IMR-90 (cell line): ENCODE results near the gene KRTAP5-10. TPM values are rescaled to one million over a fixed set of nuclear protein-coding genes. Genes with fewer than 3 reads are reported as not detected.
"Not testable (repeated sequence)": the region's sequence is repeated elsewhere in the genome, so short reads cannot be mapped to it uniquely, and the experiment has no call there.

Experiments used
- ATAC-seq: fragments of 200-7000 bp; cut with Tn5 transposase; 2 replicates; pipeline ENCODE4 v1.9.1; 2020; ENCODE audit warnings: low read depth, mild to moderate bottlenecking, moderate library complexity
- BruUV-seq: library from RNA; stranded (reverse); fragments of 400-500 nt; replicated peaks from 2 replicates; lab custom pipeline; 2021; lab: Mats Ljungman, UMichigan
- CTCF ChIA-PET: fragments of 300-600 bp; formaldehyde crosslinking; extraction: SDS; loops from one replicate; lab custom pipeline; 2021; ENCODE audit warnings: antibody characterized with exemption; lab: Yijun Ruan, JAX
- POLR2A ChIA-PET: fragments of 300-600 bp; sonication (Branson Sonifier 250); formaldehyde crosslinking; loops from one replicate; lab custom pipeline; 2022; ENCODE audit warnings: antibody characterized with exemption; ENCODE audit not compliant: unreplicated experiment; lab: Charles Lee
- DNase-seq: peaks from one replicate; pipeline ENCODE4 v3.0.0; 2013
- H2AFZ ChIP-seq: replicated peaks from 2 replicates; pipeline ENCODE3; 2013; ENCODE audit warnings: low read length, mild to moderate bottlenecking; ENCODE audit not compliant: poor library complexity
- H2AK5ac ChIP-seq: 2 replicates; pipeline ENCODE4 v1.6.1; 2013; ENCODE audit warnings: low read depth, low read length, inconsistent platforms
- H2AK9ac ChIP-seq: replicated peaks from 2 replicates; pipeline ENCODE3; 2013; ENCODE audit warnings: mild to moderate bottlenecking, low read depth, low read length, moderate library complexity; ENCODE audit not compliant: poor library complexity
- H2BK120ac ChIP-seq: 2 replicates; pipeline ENCODE4 v1.6.1; 2013; ENCODE audit warnings: low read depth, low read length, inconsistent platforms
- H2BK15ac ChIP-seq: 3 replicates; pipeline ENCODE4 v1.6.1; 2013; ENCODE audit warnings: low read depth, low read length, inconsistent platforms
- H2BK20ac ChIP-seq: 2 replicates; pipeline ENCODE4 v1.6.1; 2013; ENCODE audit warnings: low read depth, mild to moderate bottlenecking, inconsistent platforms, low read length, moderate library complexity
- H2BK5ac ChIP-seq: 2 replicates; pipeline ENCODE4 v1.6.1; 2013; ENCODE audit warnings: mild to moderate bottlenecking, low read depth, low read length, inconsistent platforms; ENCODE audit not compliant: poor library complexity, severe bottlenecking
- H3K14ac ChIP-seq: replicated peaks from 2 replicates; pipeline ENCODE4 v1.6.1; 2013; ENCODE audit warnings: low read depth, low read length, inconsistent platforms
- H3K18ac ChIP-seq: 2 replicates; pipeline ENCODE4 v1.6.1; 2013; ENCODE audit warnings: low read depth, low read length, control low read depth
- H3K23ac ChIP-seq: 2 replicates; pipeline ENCODE4 v1.6.1; 2013; ENCODE audit warnings: low read depth, low read length, inconsistent platforms
- H3K27ac ChIP-seq: 2 replicates; pipeline ENCODE4 v1.5.1; 2013; ENCODE audit warnings: mild to moderate bottlenecking, control low read depth, low read length; ENCODE audit not compliant: insufficient read depth
- H3K27me3 ChIP-seq: 2 replicates; pipeline ENCODE4 v1.6.1; 2013; ENCODE audit warnings: low read length; ENCODE audit not compliant: control insufficient read depth, insufficient read depth
- H3K36me3 ChIP-seq: 2 replicates; pipeline ENCODE4 v1.6.1; 2013; ENCODE audit warnings: low read length, mixed read lengths; ENCODE audit not compliant: control insufficient read depth, insufficient read depth
- H3K4ac ChIP-seq: 2 replicates; pipeline ENCODE4 v1.6.1; 2013; ENCODE audit warnings: low read depth, low read length, inconsistent platforms
- H3K4me1 ChIP-seq: 2 replicates; pipeline ENCODE4 v1.6.1; 2013; ENCODE audit warnings: low read length, mixed read lengths; ENCODE audit not compliant: control insufficient read depth, insufficient read depth
- H3K4me2 ChIP-seq: 2 replicates; pipeline ENCODE4 v1.6.1; 2013; ENCODE audit warnings: low read depth, mild to moderate bottlenecking, control low read depth, low read length, moderate library complexity
- H3K4me3 ChIP-seq: 2 replicates; pipeline ENCODE4 v1.5.1; 2013; ENCODE audit warnings: low read depth, mild to moderate bottlenecking, control low read depth, low read length, moderate library complexity; ENCODE audit not compliant: insufficient read depth
- H3K56ac ChIP-seq: 2 replicates; pipeline ENCODE4 v1.6.1; 2013; ENCODE audit warnings: low read length, inconsistent platforms; ENCODE audit not compliant: insufficient read depth; ENCODE audit errors: extremely low read depth
- H3K79me1 ChIP-seq, 2 experiments: 2 replicates each; pipeline ENCODE4 v1.6.1; 2013; ENCODE audit warnings: low read length in 2 of 2, inconsistent platforms in 1 of 2, low read depth in 1 of 2
- H3K9ac ChIP-seq: 2 replicates; pipeline ENCODE4 v1.6.1; 2013; ENCODE audit warnings: low read depth, low read length, control low read depth
- H3K9me1 ChIP-seq: 2 replicates; pipeline ENCODE4 v1.6.1; 2013; ENCODE audit warnings: low read length, inconsistent platforms; ENCODE audit not compliant: insufficient read depth
- H3K9me3 ChIP-seq: 2 replicates; pipeline ENCODE4 v1.6.1; 2013; ENCODE audit warnings: low read length; ENCODE audit not compliant: control insufficient read depth, insufficient read depth
- H4K20me1 ChIP-seq: 2 replicates; pipeline ENCODE4 v1.6.1; 2013; ENCODE audit warnings: low read length, inconsistent platforms; ENCODE audit not compliant: insufficient read depth
- H4K5ac ChIP-seq: 2 replicates; pipeline ENCODE4 v1.6.1; 2013; ENCODE audit warnings: mild to moderate bottlenecking, low read depth, low read length, control low read depth
- H4K8ac ChIP-seq, 2 experiments: 2 replicates each; pipeline ENCODE4 v1.6.1; 2013; ENCODE audit warnings: low read depth in 2 of 2, low read length in 2 of 2, control low read depth in 1 of 2, inconsistent platforms in 1 of 2
- H4K91ac ChIP-seq: 2 replicates; pipeline ENCODE4 v1.6.1; 2013; ENCODE audit warnings: low read depth, low read length, inconsistent platforms; ENCODE audit not compliant: insufficient read depth
- BHLHE40 ChIP-seq: fragments of 150-350 bp; IDR thresholded peaks from 2 replicates; pipeline ENCODE4 v1.6.1; 2016; ENCODE audit warnings: mild to moderate bottlenecking, low read depth, low read length
- CHD1 ChIP-seq: IDR thresholded peaks from 2 replicates; pipeline ENCODE4 v1.6.1; 2012; ENCODE audit warnings: low read depth, low read length, improper control_type of control experiment
- ELK1 ChIP-seq: fragments of 150-350 bp; IDR thresholded peaks from 2 replicates; pipeline ENCODE4 v1.6.1; 2016; ENCODE audit warnings: low read depth, mild to moderate bottlenecking, low read length, moderate library complexity, borderline replicate concordance
- FOS ChIP-seq: fragments of 150-350 bp; IDR thresholded peaks from 2 replicates; pipeline ENCODE4 v1.6.1; 2016; ENCODE audit warnings: low read depth, low read length
- MAFK ChIP-seq: IDR thresholded peaks from 2 replicates; pipeline ENCODE4 v1.6.1; 2012; ENCODE audit warnings: low read depth, low read length, improper control_type of control experiment
- MAZ ChIP-seq: IDR thresholded peaks from 2 replicates; pipeline ENCODE4 v1.6.1; 2012; ENCODE audit warnings: low read depth, mild to moderate bottlenecking, low read length, improper control_type of control experiment, moderate library complexity, borderline replicate concordance
- RAD21 ChIP-seq: IDR thresholded peaks from 2 replicates; pipeline ENCODE4 v1.6.1; 2012; ENCODE audit warnings: low read length, improper control_type of control experiment
- WGBS, 2 experiments: methylation state at CpG; one replicate each; pipeline versions ENCODE4 v1.1.5 to v1.1.7; 2013; ENCODE audit warnings: missing lambda C conversion rate in 2 of 2; ENCODE audit not compliant: insufficient read length in 1 of 2; ENCODE audit errors: extremely low coverage in 2 of 2; 5-methylcytosine and 5-hydroxymethylcytosine counted together
- dilution Hi-C: fragments of 300-500 bp; cut with HindIII; formaldehyde crosslinking; loops from one replicate; pipeline ENCODE4 v1.14.3; 2018; ENCODE audit warnings: low sequenced_read_pairs; ENCODE audit not compliant: unreplicated experiment
- in situ Hi-C: fragments of 300-500 bp; cut with MboI; formaldehyde crosslinking; loops from 3 replicates; pipeline ENCODE4 v1.14.3; 2019; ENCODE audit warnings: low sequenced_read_pairs, inconsistent platforms, mixed read lengths
- intact Hi-C: fragments of 100-400 bp; cut with micrococcal nuclease; formaldehyde crosslinking; loops from 2 replicates; pipeline ENCODE4 v1.10.0; 2022
- polyA plus RNA-seq, 3 experiments: library from polyadenylated mRNA; depleted of rRNA; stranded (reverse); fragments of >200 nt; gene quantifications; 2 replicates each; pipeline ENCODE4 v1.2.3, GENCODE V29; 2012; ENCODE audit warnings: low replicate concordance in 1 of 3
- total RNA-seq: library from RNA; depleted of rRNA; stranded (reverse); fragments of >200 nt; gene quantifications from 2 replicates; pipeline ENCODE4 v1.2.3, GENCODE V29; 2012

KRTAP5-10 gene
- total and polyA plus RNA-seq, 2 of the 4 experiments (the other 2 are of a cell fraction): not detected

GRCh38 chr11:71532036-71532610, 33.2 kb upstream of the KRTAP5-10 start:
- Histone ChIP-seq H3K27ac (no peak overlapping the region), H3K4me2 (no peak overlapping the region), H2AFZ (no peak overlapping the region), H3K9me1 (no peaks in the 10 kb centered on the region), H2BK20ac (no peak overlapping the region), H3K4me1 (no peaks in the 10 kb centered on the region), H3K9ac (no peak overlapping the region), H3K4ac (no peak overlapping the region), H3K36me3 (no peaks in the 10 kb centered on the region), H3K4me3 (no peak overlapping the region), H4K91ac (no peak overlapping the region), H3K79me1 (no peaks in the 10 kb centered on the region), H4K8ac (no peak overlapping the region), H3K27me3 (no peaks in the 10 kb centered on the region), H2BK5ac (no peak overlapping the region), H3K9me3 (no peaks in the 10 kb centered on the region), H4K20me1 (no peaks in the 10 kb centered on the region), H2AK9ac (no peak overlapping the region), H3K18ac (no peak overlapping the region), H2BK15ac (no peak overlapping the region), H4K5ac (no peak overlapping the region), H3K56ac (no peak overlapping the region), H2BK120ac (no peak overlapping the region), H3K14ac (no peak overlapping the region), H2AK5ac (no peak overlapping the region), H3K23ac (no peak overlapping the region)
- ATAC-seq (no peak), DNase-seq (no peak)
- intact Hi-C loops (no loop called here), dilution Hi-C loops (no loop called here), in situ Hi-C loops (no loop called here)
- 69% methylated on average over 7 of the region's 10 CpGs; no CpG with 5 or more reads in 1 of the 2 experiments for WGBS, 2 experiments
- ChIA-PET POLR2A (no interaction called here), CTCF (no interaction called here)
- TF ChIP-seq BHLHE40: no peak
- no peak for TF ChIP-seq ELK1
- no peak for TF ChIP-seq RAD21
- peak; percentile 75 for TF ChIP-seq MAFK
- no peak for TF ChIP-seq FOS
- no peak for TF ChIP-seq MAZ
- TF ChIP-seq CHD1: no peak
- no TSS peak for BruUV-seq

- H3K23ac ChIP-seq, H2AFZ ChIP-seq, H4K20me1 ChIP-seq, POLR2A ChIA-PET, H3K14ac ChIP-seq, H3K36me3 ChIP-seq, BruUV-seq, H3K56ac ChIP-seq, H2BK120ac ChIP-seq, H3K9me3 ChIP-seq, H3K4ac ChIP-seq, H2BK5ac ChIP-seq, H2AK9ac ChIP-seq, H3K4me1 ChIP-seq, H3K18ac ChIP-seq, H4K91ac ChIP-seq, H3K27me3 ChIP-seq, H2BK20ac ChIP-seq, ATAC-seq, H4K8ac ChIP-seq, CTCF ChIA-PET, H3K27ac ChIP-seq, H2AK5ac ChIP-seq, H3K9ac ChIP-seq, dilution Hi-C loops, H3K9me1 ChIP-seq, H4K5ac ChIP-seq, H2BK15ac ChIP-seq, H3K4me2 ChIP-seq, intact Hi-C loops, in situ Hi-C loops, DNase-seq, H3K4me3 ChIP-seq, H3K79me1 ChIP-seq: not testable (repeated sequence)
- 60% methylated on average over 1 of the region's 17 CpGs; no CpG with 5 or more reads in 1 of the 2 experiments for WGBS, 2 experiments
These were observed 30.4 kb upstream of the KRTAP5-10 start for GRCh38 chr11:71534711-71535608.
